ENCODE measurements around the gene OR10AD1.

DNA sequence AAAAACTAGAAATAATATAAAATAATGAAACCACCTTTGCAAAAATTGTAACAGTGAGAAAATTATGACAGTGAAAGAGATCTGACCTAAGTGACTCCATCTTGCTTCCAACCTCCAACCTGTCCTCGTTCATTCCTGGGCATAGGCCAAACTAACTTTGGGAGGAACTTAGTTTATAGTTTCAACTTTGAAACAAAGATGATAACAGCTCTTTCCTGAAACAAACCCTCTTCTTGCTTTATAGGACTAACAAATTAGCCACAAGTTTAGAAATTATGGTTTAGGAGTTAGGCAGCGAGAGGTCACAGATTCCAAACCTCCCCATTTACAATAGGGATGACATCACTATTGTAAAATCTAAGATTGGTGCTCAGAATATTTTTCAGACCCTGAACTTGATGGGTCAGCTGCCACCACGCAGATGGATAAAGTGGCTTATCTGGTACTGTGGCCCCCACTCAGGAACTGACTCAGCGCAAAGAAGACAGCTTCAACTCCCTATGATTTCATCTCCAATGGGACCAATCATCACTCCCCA is 32.8 kb upstream of the OR10AD1 start:
- TF ChIP-seq, protein P1, sequence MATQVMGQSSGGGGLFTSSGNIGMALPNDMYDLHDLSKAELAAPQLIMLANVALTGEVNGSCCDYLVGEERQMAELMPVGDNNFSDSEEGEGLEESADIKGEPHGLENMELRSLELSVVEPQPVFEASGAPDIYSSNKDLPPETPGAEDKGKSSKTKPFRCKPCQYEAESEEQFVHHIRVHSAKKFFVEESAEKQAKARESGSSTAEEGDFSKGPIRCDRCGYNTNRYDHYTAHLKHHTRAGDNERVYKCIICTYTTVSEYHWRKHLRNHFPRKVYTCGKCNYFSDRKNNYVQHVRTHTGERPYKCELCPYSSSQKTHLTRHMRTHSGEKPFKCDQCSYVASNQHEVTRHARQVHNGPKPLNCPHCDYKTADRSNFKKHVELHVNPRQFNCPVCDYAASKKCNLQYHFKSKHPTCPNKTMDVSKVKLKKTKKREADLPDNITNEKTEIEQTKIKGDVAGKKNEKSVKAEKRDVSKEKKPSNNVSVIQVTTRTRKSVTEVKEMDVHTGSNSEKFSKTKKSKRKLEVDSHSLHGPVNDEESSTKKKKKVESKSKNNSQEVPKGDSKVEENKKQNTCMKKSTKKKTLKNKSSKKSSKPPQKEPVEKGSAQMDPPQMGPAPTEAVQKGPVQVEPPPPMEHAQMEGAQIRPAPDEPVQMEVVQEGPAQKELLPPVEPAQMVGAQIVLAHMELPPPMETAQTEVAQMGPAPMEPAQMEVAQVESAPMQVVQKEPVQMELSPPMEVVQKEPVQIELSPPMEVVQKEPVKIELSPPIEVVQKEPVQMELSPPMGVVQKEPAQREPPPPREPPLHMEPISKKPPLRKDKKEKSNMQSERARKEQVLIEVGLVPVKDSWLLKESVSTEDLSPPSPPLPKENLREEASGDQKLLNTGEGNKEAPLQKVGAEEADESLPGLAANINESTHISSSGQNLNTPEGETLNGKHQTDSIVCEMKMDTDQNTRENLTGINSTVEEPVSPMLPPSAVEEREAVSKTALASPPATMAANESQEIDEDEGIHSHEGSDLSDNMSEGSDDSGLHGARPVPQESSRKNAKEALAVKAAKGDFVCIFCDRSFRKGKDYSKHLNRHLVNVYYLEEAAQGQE (IDR thresholded peaks at IDR 0.05; ENCODE audit: insufficient read depth in 1 of 2, low read depth in 2 of 2, low read length in 2 of 2) = no peak
- TF ChIP-seq POLR2AphosphoS5 (IDR thresholded peaks at IDR 0.05; ENCODE audit: low read depth, low read length) (no peak), SIN3A (IDR thresholded peaks at IDR 0.05; ENCODE audit: borderline replicate concordance, insufficient read depth, low read length) (no peak), TAF1 (IDR thresholded peaks at IDR 0.05; ENCODE audit: borderline replicate concordance, insufficient read depth, low read length) (no peak)

All from PFSK-1 (cell line).